Mesodermal cell (in vitro differentiated cells): ENCODE measurements around the gene EFCC1.

Experiments
- H3K27ac ChIP-seq: 2 replicates; pipeline ENCODE4 v1.7.0; 2013; ENCODE audit warnings: mild to moderate bottlenecking, low read depth, low read length, moderate library complexity; ENCODE audit not compliant: severe bottlenecking
- H3K36me3 ChIP-seq: 2 replicates; pipeline ENCODE4 v1.7.1; 2013; ENCODE audit warnings: mild to moderate bottlenecking, low read length, moderate library complexity; ENCODE audit not compliant: control insufficient read depth, insufficient read depth
- H3K4me1 ChIP-seq: one replicate; pipeline ENCODE4 v1.7.1; 2013; ENCODE audit warnings: mild to moderate bottlenecking, low read length; ENCODE audit not compliant: insufficient read depth, control insufficient read depth, poor library complexity, severe bottlenecking
- H3K4me3 ChIP-seq: 2 replicates; pipeline ENCODE4 v1.7.0; 2013; ENCODE audit warnings: low read length, control low read depth, mild to moderate bottlenecking; ENCODE audit not compliant: insufficient read depth, poor library complexity, severe bottlenecking; ENCODE audit errors: extremely low read depth
- H3K9me3 ChIP-seq: 2 replicates; pipeline ENCODE4 v1.7.1; 2013; ENCODE audit warnings: mild to moderate bottlenecking, low read length, moderate library complexity; ENCODE audit not compliant: control insufficient read depth
- WGBS, 2 experiments: methylation state at CpG; one replicate each; pipeline ENCODE4 v1.1.5; 2013; ENCODE audit warnings: missing lambda C conversion rate in 2 of 2; ENCODE audit not compliant: insufficient coverage in 2 of 2; 5-methylcytosine and 5-hydroxymethylcytosine counted together

EFCC1 gene

DNA sequence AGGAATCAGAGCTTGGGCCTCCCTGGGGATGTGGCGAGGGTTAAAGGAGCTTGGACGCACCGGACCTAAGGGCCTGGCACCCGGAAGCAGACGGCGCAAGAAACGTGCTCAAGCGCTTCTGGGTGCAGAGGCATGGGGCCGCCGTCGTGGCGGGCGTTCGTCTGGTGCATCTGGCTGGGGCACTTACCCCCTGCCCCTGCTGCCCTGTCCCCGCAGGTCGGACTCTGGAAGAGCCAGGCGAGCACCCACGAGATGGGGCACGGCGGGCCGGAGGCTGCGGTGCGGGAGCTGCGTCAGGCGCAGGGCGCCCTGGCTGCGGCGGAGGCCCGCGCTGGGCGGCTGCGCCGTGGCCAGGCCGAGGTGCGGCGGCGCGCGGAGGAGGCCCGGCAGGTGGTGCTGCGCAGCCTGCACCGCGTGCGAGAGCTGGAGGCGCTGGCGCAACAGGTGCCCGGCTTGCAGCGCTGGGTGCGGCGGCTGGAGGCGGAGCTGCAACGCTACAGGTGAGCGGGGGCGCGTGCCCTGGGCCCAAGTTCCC is 2.5 kb downstream of the EFCC1 start:
- Histone ChIP-seq H3K27ac (no peak overlapping the region), H3K9me3 (no peaks in the 10 kb centered on the region), H3K4me3 (no peak overlapping the region), H3K36me3 (no peaks in the 10 kb centered on the region), H3K4me1 (no peaks in the 10 kb centered on the region)
- WGBS, 2 experiments, result 11 to 14% methylated on average over 50 to 52 of the region's 55 CpGs

GRCh38 chr3:129004639-129005295 is 3.7 kb downstream of the EFCC1 start:
- Histone ChIP-seq H3K9me3 (no peaks in the 10 kb centered on the region), H3K36me3 (no peaks in the 10 kb centered on the region), H3K4me3 (no peak overlapping the region), H3K4me1 (no peaks in the 10 kb centered on the region), H3K27ac (no peak overlapping the region)
- WGBS, 2 experiments, result 88 to 91% methylated on average over 5 of the region's 6 CpGs

GRCh38 chr3:129005526-129006303 is 4.6 kb downstream of the EFCC1 start:
- no peaks in the 10 kb centered on the region for H3K9me3 ChIP-seq
- 89 to 95% methylated on average over 4 of the region's 4 CpGs for WGBS, 2 experiments

DNA sequence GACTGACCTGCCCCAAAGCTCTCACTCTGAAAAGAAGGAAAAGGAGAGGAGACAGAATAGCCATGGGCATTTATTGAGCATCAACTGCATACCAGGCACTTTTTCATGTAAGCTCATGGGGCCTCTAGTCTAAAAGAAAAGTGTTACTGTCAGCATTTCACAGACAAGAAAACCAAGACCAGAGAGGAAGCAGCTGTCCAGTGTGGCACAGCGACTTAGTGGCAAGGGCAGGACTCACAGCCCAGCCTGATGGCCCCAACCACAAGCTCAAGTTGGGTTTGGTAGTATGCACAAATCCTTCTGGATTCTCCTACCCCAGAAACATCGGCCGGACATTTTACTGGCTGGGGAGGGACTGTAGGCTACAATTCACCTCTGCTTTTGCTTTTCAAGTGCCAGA is 5.8 kb downstream of the EFCC1 start:
- 87 to 100% methylated on average over 3 of the region's 3 CpGs for WGBS, 2 experiments
- H3K36me3 ChIP-seq, result no peaks in the 10 kb centered on the region
- H3K4me1 ChIP-seq, result no peaks in the 10 kb centered on the region
- no peaks in the 10 kb centered on the region for H3K9me3 ChIP-seq
- no peak overlapping the region for H3K4me3 ChIP-seq
- H3K27ac ChIP-seq, result no peak overlapping the region

More at GRCh38 chr3:129005526-129006303, 4.6 kb downstream of the EFCC1 start:
- no peaks in the 10 kb centered on the region for H3K4me1 ChIP-seq
- H3K4me3 ChIP-seq, result no peak overlapping the region
- no peaks in the 10 kb centered on the region for H3K36me3 ChIP-seq
- H3K27ac ChIP-seq, result no peak overlapping the region

- Histone ChIP-seq H3K9me3 (no peaks in the 10 kb centered on the region), H3K36me3 (no peaks in the 10 kb centered on the region), H3K4me3 (no peak overlapping the region), H3K27ac (no peak overlapping the region), H3K4me1 (no peaks in the 10 kb centered on the region)
- 58 to 100% methylated on average over 1 of the region's 2 CpGs for WGBS, 2 experiments
These were observed 6.7 kb downstream of the EFCC1 start for GRCh38 chr3:129007792-129008191.

DNA sequence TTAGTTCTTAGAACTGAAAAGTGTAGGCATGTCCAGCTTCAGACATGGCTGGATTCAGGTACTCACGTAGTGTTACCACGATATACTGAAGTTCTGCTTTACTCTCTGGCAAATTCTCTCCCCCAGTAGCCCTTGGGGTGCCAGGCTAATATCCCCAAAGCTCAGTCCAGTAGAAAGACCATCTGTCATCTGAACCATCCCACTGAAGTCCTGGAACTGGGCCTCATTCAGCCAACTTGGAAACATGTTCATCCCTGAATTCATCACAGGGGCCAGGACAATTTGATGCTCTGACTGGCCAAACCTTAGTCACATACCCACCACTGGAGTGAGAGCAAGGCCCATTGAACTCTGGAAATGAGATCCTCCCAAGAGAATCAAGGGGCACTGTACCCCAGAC is 8.2 kb downstream of the EFCC1 start:
- H3K9me3 ChIP-seq, result no peaks in the 10 kb centered on the region
- H3K4me3 ChIP-seq, result no peak overlapping the region
- peaks cover 2% of the 10 kb centered on the region for H3K4me1 ChIP-seq
- H3K36me3 ChIP-seq, result no peaks in the 10 kb centered on the region
- no peak overlapping the region for H3K27ac ChIP-seq
- WGBS, 2 experiments, result 96 to 100% methylated on average over 2 of the region's 2 CpGs

DNA sequence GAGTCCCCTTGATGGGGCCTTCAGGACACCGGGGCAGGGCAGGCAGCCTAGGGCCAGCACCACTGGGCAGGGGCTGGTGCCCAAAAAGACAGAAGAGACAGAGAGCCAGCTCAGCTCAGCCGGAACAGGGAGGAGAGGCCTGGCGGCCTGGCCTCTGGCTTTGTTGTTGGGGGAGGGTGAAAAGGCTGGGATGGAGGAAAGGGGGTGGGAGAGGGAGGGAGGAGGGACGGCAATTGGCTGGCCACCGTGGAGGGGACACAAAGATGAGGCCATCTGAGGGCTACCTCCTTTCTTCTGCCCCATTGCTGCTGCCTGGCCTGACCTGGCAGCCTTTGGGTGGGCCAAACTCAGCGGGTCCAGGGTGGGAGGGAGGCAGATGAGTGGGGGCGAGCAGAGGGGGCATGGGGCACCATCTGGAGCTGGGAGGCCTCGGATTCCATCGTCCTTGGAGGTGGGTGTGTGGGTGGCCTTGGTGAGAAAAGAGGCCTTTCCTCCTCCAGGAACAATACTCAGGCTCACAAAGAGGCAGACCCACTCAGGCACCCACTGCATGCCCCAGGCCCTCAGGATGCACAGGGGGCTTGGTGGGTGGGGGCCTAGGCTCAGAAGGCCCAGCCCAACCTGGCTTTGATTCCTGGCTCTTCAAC is 9.3 kb downstream of the EFCC1 start:
- Histone ChIP-seq H3K4me3 (no peak overlapping the region), H3K27ac (no peak overlapping the region), H3K4me1 (peaks cover 13% of the 10 kb centered on the region), H3K9me3 (no peaks in the 10 kb centered on the region), H3K36me3 (no peaks in the 10 kb centered on the region)
- WGBS, 2 experiments, result 64 to 79% methylated on average over 4 to 7 of the region's 9 CpGs

GRCh38 chr3:129013491-129013891 is 12.4 kb downstream of the EFCC1 start:
- H3K36me3 ChIP-seq, result no peaks in the 10 kb centered on the region
- no peak overlapping the region for H3K27ac ChIP-seq
- 97 to 100% methylated on average over 3 of the region's 3 CpGs for WGBS, 2 experiments
- peaks cover 34% of the 10 kb centered on the region for H3K4me1 ChIP-seq
- H3K9me3 ChIP-seq, result no peaks in the 10 kb centered on the region
- H3K4me3 ChIP-seq, result no peak overlapping the region

DNA sequence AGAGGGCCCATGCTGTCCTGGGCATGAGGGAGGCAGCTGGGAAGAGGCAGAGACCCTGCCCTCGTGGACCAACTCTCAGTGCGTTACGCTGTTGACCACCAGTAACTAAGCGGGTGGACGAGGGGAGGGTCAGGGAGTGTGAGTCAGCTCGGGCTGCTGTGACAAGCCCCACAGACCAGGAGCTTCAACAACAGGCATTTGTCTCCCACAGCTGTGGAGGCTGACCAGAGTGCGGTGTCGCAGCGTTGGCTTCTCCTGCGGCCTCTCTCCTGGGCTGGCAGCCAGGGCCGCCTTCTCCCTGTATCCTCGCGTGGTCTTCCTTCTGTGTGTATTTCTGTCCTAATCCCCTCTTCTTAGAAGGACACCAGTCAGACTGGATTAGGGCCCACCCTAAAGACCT is 13.0 kb downstream of the EFCC1 start:
- Histone ChIP-seq H3K9me3 (no peaks in the 10 kb centered on the region), H3K27ac (peak overlapping the region; percentile 10), H3K36me3 (no peaks in the 10 kb centered on the region), H3K4me3 (no peak overlapping the region), H3K4me1 (peaks cover 34% of the 10 kb centered on the region)
- WGBS, 2 experiments, result 85 to 93% methylated on average over 13 of the region's 13 CpGs

GRCh38 chr3:129014793-129015345 is 13.8 kb downstream of the EFCC1 start:
- no peak overlapping the region for H3K4me3 ChIP-seq
- WGBS, 2 experiments, result 89 to 93% methylated on average over 7 to 9 of the region's 9 CpGs
- no peaks in the 10 kb centered on the region for H3K36me3 ChIP-seq
- peaks cover 34% of the 10 kb centered on the region for H3K4me1 ChIP-seq
- no peaks in the 10 kb centered on the region for H3K9me3 ChIP-seq
- peak overlapping the region; percentile 83 for H3K27ac ChIP-seq
